Measurements from ENCODE around the gene FBXO28.

- TF ChIP-seq CTCF (IDR thresholded peaks at IDR 0.05) (no peak), TCF7L2 (IDR thresholded peaks at IDR 0.05; ENCODE audit: low read depth, low read length) (no peak)
Observed at GRCh38 chr1:224173523-224173922, 59.6 kb downstream of the FBXO28 start.

Measured in Panc1 (cell line).